Astrocyte (in vitro differentiated cells and primary cell): ENCODE measurements around the gene APC2. TPM values are rescaled to one million over a fixed set of nuclear protein-coding genes. Genes with fewer than 3 reads are reported as not detected.

ENCODE experiments used
- DNase-seq: peaks from one replicate; pipeline ENCODE4 v3.0.0-alpha.2; 2010; ENCODE audit warnings: low read depth
- FAIRE-seq: peaks from 2 replicates; lab custom pipeline; 2011; peaks lifted over from hg19 to GRCh38; lab: Jason Lieb, UNC
- H2AFZ ChIP-seq: 2 replicates; pipeline ENCODE4 v1.6.0; 2012; ENCODE audit warnings: low read depth, low read length, inconsistent platforms
- H3K27ac ChIP-seq: 2 replicates; pipeline ENCODE4 v1.5.1; 2011; ENCODE audit warnings: low read depth, low read length, inconsistent platforms
- H3K27me3 ChIP-seq: 2 replicates; pipeline ENCODE4 v1.6.0; 2011; ENCODE audit warnings: low read length, inconsistent platforms; ENCODE audit not compliant: insufficient read depth
- H3K36me3 ChIP-seq: 2 replicates; pipeline ENCODE4 v1.5.1; 2011; ENCODE audit warnings: low read length, inconsistent platforms; ENCODE audit not compliant: insufficient read depth
- H3K4me1 ChIP-seq: 2 replicates; pipeline ENCODE4 v1.5.1; 2011; ENCODE audit warnings: low read length, inconsistent platforms; ENCODE audit not compliant: insufficient read depth
- H3K4me2 ChIP-seq: 2 replicates; pipeline ENCODE4 v1.6.0; 2012; ENCODE audit warnings: low read length, inconsistent platforms
- H3K4me3 ChIP-seq: 2 replicates; pipeline ENCODE4 v1.5.1; 2011; ENCODE audit warnings: low read depth, mild to moderate bottlenecking, low read length, inconsistent platforms; ENCODE audit not compliant: insufficient read depth
- H3K79me2 ChIP-seq: 2 replicates; pipeline ENCODE4 v1.6.0; 2012; ENCODE audit warnings: mild to moderate bottlenecking, low read length, inconsistent platforms; ENCODE audit not compliant: insufficient read depth
- H3K9ac ChIP-seq: 2 replicates; pipeline ENCODE4 v1.6.0; 2012; ENCODE audit warnings: mild to moderate bottlenecking, low read length, inconsistent platforms
- H3K9me3 ChIP-seq: 2 replicates; pipeline ENCODE4 v1.5.1; 2012; ENCODE audit warnings: low read depth, mild to moderate bottlenecking, low read length, inconsistent platforms; ENCODE audit not compliant: insufficient read depth
- H4K20me1 ChIP-seq: 2 replicates; pipeline ENCODE4 v1.6.0; 2012; ENCODE audit warnings: low read length, inconsistent platforms; ENCODE audit not compliant: insufficient read depth
- H3K27ac Mint-ChIP-seq: one replicate; pipeline ENCODE4 v1.8.0; 2021; ENCODE audit warnings: mild to moderate bottlenecking, mixed read lengths; ENCODE audit not compliant: unreplicated experiment
- H3K27me3 Mint-ChIP-seq: one replicate; pipeline ENCODE4 v1.8.0; 2021; ENCODE audit warnings: low read depth, mixed read lengths; ENCODE audit not compliant: unreplicated experiment
- H3K36me3 Mint-ChIP-seq: one replicate; pipeline ENCODE4 v1.8.0; 2021; ENCODE audit warnings: low read depth, mixed read lengths; ENCODE audit not compliant: unreplicated experiment
- H3K4me1 Mint-ChIP-seq: one replicate; pipeline ENCODE4 v1.8.0; 2021; ENCODE audit warnings: low read depth, mixed read lengths; ENCODE audit not compliant: unreplicated experiment
- H3K4me3 Mint-ChIP-seq: one replicate; pipeline ENCODE4 v1.8.0; 2021; ENCODE audit warnings: mild to moderate bottlenecking, moderate library complexity, mixed read lengths; ENCODE audit not compliant: unreplicated experiment
- H3K9me3 Mint-ChIP-seq: one replicate; pipeline ENCODE4 v1.8.0; 2021; ENCODE audit warnings: mild to moderate bottlenecking, mixed read lengths; ENCODE audit not compliant: unreplicated experiment
- EZH2 ChIP-seq: IDR thresholded peaks from 2 replicates; pipeline ENCODE4 v1.6.1; 2012; ENCODE audit warnings: mild to moderate bottlenecking, low read length, inconsistent platforms; ENCODE audit not compliant: insufficient read depth
- total RNA-seq: library from RNA; stranded (reverse); gene quantifications from 2 replicates; pipeline ENCODE4 v1.2.1, GENCODE V29; 2021
- TF ChIP-seq, protein P1 (sequence below): IDR thresholded peaks from 2 replicates; pipeline ENCODE4 v1.5.1; 2011; ENCODE audit warnings: low read depth, mild to moderate bottlenecking, inconsistent platforms, low read length, moderate library complexity; ENCODE audit not compliant: insufficient read depth

APC2 gene
- total RNA-seq, 1 donor from 2014 or later: 7.1 TPM

DNA sequence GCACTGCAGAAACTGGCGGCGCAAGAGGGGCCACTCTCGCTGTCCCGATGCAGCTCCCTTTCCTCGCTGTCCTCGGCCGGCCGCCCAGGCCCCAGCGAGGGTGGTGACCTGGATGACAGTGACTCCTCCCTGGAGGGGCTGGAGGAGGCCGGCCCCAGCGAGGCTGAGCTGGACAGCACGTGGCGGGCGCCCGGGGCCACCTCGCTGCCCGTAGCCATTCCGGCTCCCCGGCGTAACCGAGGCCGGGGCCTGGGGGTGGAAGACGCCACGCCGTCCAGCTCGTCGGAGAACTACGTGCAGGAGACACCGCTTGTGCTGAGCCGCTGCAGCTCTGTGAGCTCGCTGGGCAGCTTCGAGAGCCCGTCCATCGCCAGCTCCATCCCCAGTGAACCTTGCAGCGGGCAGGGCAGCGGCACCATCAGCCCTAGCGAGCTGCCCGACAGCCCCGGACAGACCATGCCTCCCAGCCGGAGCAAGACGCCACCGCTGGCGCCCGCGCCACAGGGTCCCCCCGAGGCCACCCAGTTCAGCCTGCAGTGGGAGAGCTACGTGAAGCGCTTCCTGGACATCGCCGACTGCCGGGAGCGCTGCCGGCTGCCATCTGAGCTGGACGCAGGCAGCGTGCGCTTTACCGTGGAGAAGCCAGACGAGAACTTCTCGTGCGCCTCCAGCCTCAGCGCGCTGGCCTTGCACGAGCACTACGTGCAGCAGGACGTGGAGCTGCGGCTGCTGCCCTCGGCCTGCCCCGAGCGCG lies 16.7 kb downstream of the APC2 start:
- Mint-ChIP-seq H3K4me1 (no peaks in the 10 kb centered on the region), H3K4me3 (no peak overlapping the region), H3K9me3 (no peaks in the 10 kb centered on the region), H3K36me3 (no peaks in the 10 kb centered on the region), H3K27ac (no peak overlapping the region), H3K27me3 (peaks cover 4% of the 10 kb centered on the region)
- Histone ChIP-seq H3K27ac (no peak overlapping the region), H3K9ac (no peak overlapping the region), H3K36me3 (no peaks in the 10 kb centered on the region), H3K9me3 (no peaks in the 10 kb centered on the region), H3K79me2 (no peaks in the 10 kb centered on the region), H3K4me1 (peaks cover 5% of the 10 kb centered on the region), H4K20me1 (peaks cover 13% of the 10 kb centered on the region), H3K27me3 (peaks cover 5% of the 10 kb centered on the region), H3K4me2 (no peak overlapping the region), H2AFZ (no peak overlapping the region), H3K4me3 (no peak overlapping the region)
- DNase-seq (no peak), FAIRE-seq (no peak)
- TF ChIP-seq, protein P1, sequence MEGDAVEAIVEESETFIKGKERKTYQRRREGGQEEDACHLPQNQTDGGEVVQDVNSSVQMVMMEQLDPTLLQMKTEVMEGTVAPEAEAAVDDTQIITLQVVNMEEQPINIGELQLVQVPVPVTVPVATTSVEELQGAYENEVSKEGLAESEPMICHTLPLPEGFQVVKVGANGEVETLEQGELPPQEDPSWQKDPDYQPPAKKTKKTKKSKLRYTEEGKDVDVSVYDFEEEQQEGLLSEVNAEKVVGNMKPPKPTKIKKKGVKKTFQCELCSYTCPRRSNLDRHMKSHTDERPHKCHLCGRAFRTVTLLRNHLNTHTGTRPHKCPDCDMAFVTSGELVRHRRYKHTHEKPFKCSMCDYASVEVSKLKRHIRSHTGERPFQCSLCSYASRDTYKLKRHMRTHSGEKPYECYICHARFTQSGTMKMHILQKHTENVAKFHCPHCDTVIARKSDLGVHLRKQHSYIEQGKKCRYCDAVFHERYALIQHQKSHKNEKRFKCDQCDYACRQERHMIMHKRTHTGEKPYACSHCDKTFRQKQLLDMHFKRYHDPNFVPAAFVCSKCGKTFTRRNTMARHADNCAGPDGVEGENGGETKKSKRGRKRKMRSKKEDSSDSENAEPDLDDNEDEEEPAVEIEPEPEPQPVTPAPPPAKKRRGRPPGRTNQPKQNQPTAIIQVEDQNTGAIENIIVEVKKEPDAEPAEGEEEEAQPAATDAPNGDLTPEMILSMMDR: no peak
- peak; percentile 23 for TF ChIP-seq EZH2

DNA sequence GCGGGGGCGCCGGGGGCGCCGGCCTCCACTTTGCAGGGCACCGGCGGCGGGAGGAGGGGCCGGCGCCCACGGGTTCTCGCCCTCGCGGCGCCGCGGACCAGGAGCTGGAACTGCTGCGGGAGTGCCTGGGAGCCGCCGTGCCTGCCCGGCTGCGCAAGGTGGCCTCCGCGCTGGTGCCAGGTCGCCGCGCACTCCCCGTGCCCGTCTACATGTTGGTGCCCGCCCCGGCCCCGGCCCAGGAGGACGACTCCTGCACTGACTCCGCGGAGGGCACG lies 17.2 kb downstream of the APC2 start:
- H3K9ac ChIP-seq: no peak overlapping the region
- Mint-ChIP-seq H3K36me3 (no peaks in the 10 kb centered on the region), H3K27ac (no peak overlapping the region), H3K4me3 (no peak overlapping the region), H3K4me1 (no peaks in the 10 kb centered on the region), H3K9me3 (no peaks in the 10 kb centered on the region), H3K27me3 (peaks cover 4% of the 10 kb centered on the region)
- FAIRE-seq (no peak), DNase-seq (no peak)
- no peak overlapping the region for H3K4me3 ChIP-seq
- no peak overlapping the region for H3K4me2 ChIP-seq
- H4K20me1 ChIP-seq: peaks cover 19% of the 10 kb centered on the region
- H3K9me3 ChIP-seq: no peaks in the 10 kb centered on the region
- no peak overlapping the region for H3K27ac ChIP-seq
- H3K36me3 ChIP-seq: no peaks in the 10 kb centered on the region
- H3K27me3 ChIP-seq: peaks cover 5% of the 10 kb centered on the region
- peaks cover 5% of the 10 kb centered on the region for H3K4me1 ChIP-seq
- no peaks in the 10 kb centered on the region for H3K79me2 ChIP-seq
- TF ChIP-seq EZH2: no peak
- TF ChIP-seq, protein P1: no peak
- no peak overlapping the region for H2AFZ ChIP-seq
